Measurements from ENCODE around the gene GOLPH3.

Gene GOLPH3

GRCh38 chr5:32151198-32151597 is 22.9 kb downstream of the GOLPH3 start:
- H3K9ac ChIP-seq (ENCODE audit: low read depth, low read length, poor library complexity, severe bottlenecking) = no peak overlapping the region
- H3K4me1 ChIP-seq (ENCODE audit: insufficient read depth, low read length, poor library complexity, severe bottlenecking) = peaks cover 7% of the 10 kb centered on the region
- no peaks in the 10 kb centered on the region for H3K9me2 ChIP-seq (replicated peaks; ENCODE audit: low read depth, low read length)

DNA sequence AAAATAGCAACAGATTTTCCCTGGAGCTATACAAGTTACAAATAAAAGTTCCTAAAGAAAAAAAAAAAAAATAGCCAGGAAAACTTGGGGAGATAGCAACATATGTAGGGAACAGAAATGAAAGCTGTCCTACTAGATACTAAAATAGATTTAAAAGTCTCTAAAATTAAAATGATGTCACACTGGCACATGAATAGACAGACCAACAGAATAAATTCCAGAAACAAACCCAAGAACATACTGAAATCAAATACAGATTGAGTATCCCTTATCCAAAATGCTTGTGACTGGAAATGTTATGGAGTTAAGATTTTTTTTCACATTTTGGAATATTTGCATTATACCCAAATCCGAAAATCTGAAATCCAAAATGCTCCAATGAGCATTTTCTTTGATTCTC is 23.8 kb downstream of the GOLPH3 start:
- Histone ChIP-seq H4K20me1 (ENCODE audit: insufficient read depth, low read length, poor library complexity, severe bottlenecking) (peaks cover 84% of the 10 kb centered on the region), H3K36me3 (ENCODE audit: insufficient read depth, low read length) (peaks cover 9% of the 10 kb centered on the region; the same call in 1 of the 2 replicates), H3K4me1 (ENCODE audit: insufficient read depth, low read length, poor library complexity, severe bottlenecking) (peaks cover 7% of the 10 kb centered on the region), H2AFZ (ENCODE audit: low read length) (no peak overlapping the region), H3K9me2 (replicated peaks; ENCODE audit: low read depth, low read length) (no peaks in the 10 kb centered on the region), H3K27me3 (ENCODE audit: insufficient read depth, low read length, poor library complexity, severe bottlenecking) (no peaks in the 10 kb centered on the region), H3K4me3 (ENCODE audit: low read length, poor library complexity, severe bottlenecking) (no peak overlapping the region), H3K4me2 (ENCODE audit: low read depth, low read length, poor library complexity, severe bottlenecking) (no peak overlapping the region), H3K79me2 (ENCODE audit: insufficient read depth, low read length) (peaks cover 100% of the 10 kb centered on the region), H3F3A (ENCODE audit: low read depth) (no peaks in the 10 kb centered on the region), H3K9ac (ENCODE audit: low read depth, low read length, poor library complexity, severe bottlenecking) (no peak overlapping the region), H3K9me3 (ENCODE audit: insufficient read depth, low read depth, low read length) (no peaks in the 10 kb centered on the region)
- TF ChIP-seq EZH2phosphoT487 (IDR thresholded peaks at IDR 0.05; ENCODE audit: borderline replicate concordance) = no peak
- TF ChIP-seq, protein P1, sequence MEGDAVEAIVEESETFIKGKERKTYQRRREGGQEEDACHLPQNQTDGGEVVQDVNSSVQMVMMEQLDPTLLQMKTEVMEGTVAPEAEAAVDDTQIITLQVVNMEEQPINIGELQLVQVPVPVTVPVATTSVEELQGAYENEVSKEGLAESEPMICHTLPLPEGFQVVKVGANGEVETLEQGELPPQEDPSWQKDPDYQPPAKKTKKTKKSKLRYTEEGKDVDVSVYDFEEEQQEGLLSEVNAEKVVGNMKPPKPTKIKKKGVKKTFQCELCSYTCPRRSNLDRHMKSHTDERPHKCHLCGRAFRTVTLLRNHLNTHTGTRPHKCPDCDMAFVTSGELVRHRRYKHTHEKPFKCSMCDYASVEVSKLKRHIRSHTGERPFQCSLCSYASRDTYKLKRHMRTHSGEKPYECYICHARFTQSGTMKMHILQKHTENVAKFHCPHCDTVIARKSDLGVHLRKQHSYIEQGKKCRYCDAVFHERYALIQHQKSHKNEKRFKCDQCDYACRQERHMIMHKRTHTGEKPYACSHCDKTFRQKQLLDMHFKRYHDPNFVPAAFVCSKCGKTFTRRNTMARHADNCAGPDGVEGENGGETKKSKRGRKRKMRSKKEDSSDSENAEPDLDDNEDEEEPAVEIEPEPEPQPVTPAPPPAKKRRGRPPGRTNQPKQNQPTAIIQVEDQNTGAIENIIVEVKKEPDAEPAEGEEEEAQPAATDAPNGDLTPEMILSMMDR (conservative IDR thresholded peaks at IDR 0.05; ENCODE audit: low read length) = no peak

More at GRCh38 chr5:32151198-32151597, 22.9 kb downstream of the GOLPH3 start:
- Histone ChIP-seq H4K20me1 (ENCODE audit: insufficient read depth, low read length, poor library complexity, severe bottlenecking) (peaks cover 84% of the 10 kb centered on the region), H3K79me2 (ENCODE audit: insufficient read depth, low read length) (peaks cover 100% of the 10 kb centered on the region), H3K9me3 (ENCODE audit: insufficient read depth, low read depth, low read length) (no peaks in the 10 kb centered on the region), H3K27me3 (ENCODE audit: insufficient read depth, low read length, poor library complexity, severe bottlenecking) (no peaks in the 10 kb centered on the region), H3K4me2 (ENCODE audit: low read depth, low read length, poor library complexity, severe bottlenecking) (no peak overlapping the region), H2AFZ (ENCODE audit: low read length) (no peak overlapping the region), H3K36me3 (ENCODE audit: insufficient read depth, low read length) (peaks cover 9% of the 10 kb centered on the region; the same call in 1 of the 2 replicates), H3K4me3 (ENCODE audit: low read length, poor library complexity, severe bottlenecking) (no peak overlapping the region), H3F3A (ENCODE audit: low read depth) (no peaks in the 10 kb centered on the region)
- TF ChIP-seq EZH2phosphoT487 (IDR thresholded peaks at IDR 0.05; ENCODE audit: borderline replicate concordance) = no peak
- TF ChIP-seq, protein P1 (conservative IDR thresholded peaks at IDR 0.05; ENCODE audit: low read length) = no peak

- H3K4me2 ChIP-seq (ENCODE audit: low read depth, low read length, poor library complexity, severe bottlenecking) = no peak overlapping the region
- H3K27me3 ChIP-seq (ENCODE audit: insufficient read depth, low read length, poor library complexity, severe bottlenecking) = no peaks in the 10 kb centered on the region
- H3K9ac ChIP-seq (ENCODE audit: low read depth, low read length, poor library complexity, severe bottlenecking) = no peak overlapping the region
- H2AFZ ChIP-seq (ENCODE audit: low read length) = no peak overlapping the region
- TF ChIP-seq, protein P1 (conservative IDR thresholded peaks at IDR 0.05; ENCODE audit: low read length) = no peak
- no peak for TF ChIP-seq EZH2phosphoT487 (IDR thresholded peaks at IDR 0.05; ENCODE audit: borderline replicate concordance)
- H3K9me2 ChIP-seq (replicated peaks; ENCODE audit: low read depth, low read length) = no peaks in the 10 kb centered on the region
- peaks cover 9% of the 10 kb centered on the region; the same call in 1 of the 2 replicates for H3K36me3 ChIP-seq (ENCODE audit: insufficient read depth, low read length)
- peaks cover 75% of the 10 kb centered on the region for H4K20me1 ChIP-seq (ENCODE audit: insufficient read depth, low read length, poor library complexity, severe bottlenecking)
- H3F3A ChIP-seq (ENCODE audit: low read depth) = no peaks in the 10 kb centered on the region
- H3K9me3 ChIP-seq (ENCODE audit: insufficient read depth, low read depth, low read length) = no peaks in the 10 kb centered on the region
- peaks cover 95% of the 10 kb centered on the region for H3K79me2 ChIP-seq (ENCODE audit: insufficient read depth, low read length)
- no peaks in the 10 kb centered on the region for H3K4me1 ChIP-seq (ENCODE audit: insufficient read depth, low read length, poor library complexity, severe bottlenecking)
- no peak overlapping the region for H3K4me3 ChIP-seq (ENCODE audit: low read length, poor library complexity, severe bottlenecking)
These were observed 26.2 kb downstream of the GOLPH3 start for GRCh38 chr5:32147959-32148358.

All from Loucy (cell line).